Activated CD4-positive, alpha-beta T cell treated with anti-CD3 and anti-CD28 coated beads, Interleukin-2, amount 10 ng/mL, durations not matched to agents 24 days and 14 days (primary cell): ENCODE measurements around the gene SRSF3. TPM values are rescaled to one million over a fixed set of nuclear protein-coding genes. Genes with fewer than 3 reads are reported as not detected.

Experiments
- DNase-seq: peaks from one replicate; pipeline ENCODE4 v3.0.0; 2022
- H3K27ac Mint-ChIP-seq: one replicate; pipeline ENCODE4 v1.8.0; 2022; ENCODE audit warnings: mild to moderate bottlenecking, mixed read lengths
- H3K27me3 Mint-ChIP-seq: one replicate; pipeline ENCODE4 v1.8.0; 2022; ENCODE audit warnings: mixed read lengths
- H3K36me3 Mint-ChIP-seq: one replicate; pipeline ENCODE4 v1.8.0; 2022; ENCODE audit warnings: low read depth, mild to moderate bottlenecking, mixed read lengths
- H3K4me1 Mint-ChIP-seq: one replicate; pipeline ENCODE4 v1.8.0; 2021; ENCODE audit warnings: mixed read lengths
- H3K4me3 Mint-ChIP-seq: one replicate; pipeline ENCODE4 v1.8.0; 2022; ENCODE audit warnings: mild to moderate bottlenecking, moderate library complexity, mixed read lengths
- H3K9me3 Mint-ChIP-seq: one replicate; pipeline ENCODE4 v1.8.0; 2021; ENCODE audit warnings: mixed read lengths
- intact Hi-C: fragments of 100-400 bp; cut with micrococcal nuclease; formaldehyde crosslinking; loops from one replicate; pipeline ENCODE4 v1.15.1; 2023
- total RNA-seq: library from RNA; stranded (reverse); gene quantifications from 2 replicates; pipeline ENCODE4 v1.2.3, GENCODE V29; 2022

SRSF3 gene
- total RNA-seq, 1 donor from 2014 or later, result 532 TPM

- H3K9me3 Mint-ChIP-seq, result no peaks in the 10 kb centered on the region
- H3K4me1 Mint-ChIP-seq, result peaks cover 25% of the 10 kb centered on the region
- intact Hi-C loops, result no loop called here
- H3K27me3 Mint-ChIP-seq, result no peaks in the 10 kb centered on the region
- H3K4me3 Mint-ChIP-seq, result no peak overlapping the region
- H3K36me3 Mint-ChIP-seq, result no peaks in the 10 kb centered on the region
- peak overlapping the region; percentile 39 for H3K27ac Mint-ChIP-seq
- no peak for DNase-seq
Observed at GRCh38 chr6:36627801-36628246, 33.7 kb downstream of the SRSF3 start.

GRCh38 chr6:36629784-36630183, 35.6 kb downstream of the SRSF3 start:
- H3K36me3 Mint-ChIP-seq, result no peaks in the 10 kb centered on the region
- no peak overlapping the region for H3K27ac Mint-ChIP-seq

GRCh38 chr6:36631326-36632011, 37.3 kb downstream of the SRSF3 start:
- H3K4me1 Mint-ChIP-seq, result peaks cover 13% of the 10 kb centered on the region
- intact Hi-C loops, result no loop called here
- H3K36me3 Mint-ChIP-seq, result no peaks in the 10 kb centered on the region
- H3K9me3 Mint-ChIP-seq, result no peaks in the 10 kb centered on the region
- no peak overlapping the region for H3K4me3 Mint-ChIP-seq
- no peaks in the 10 kb centered on the region for H3K27me3 Mint-ChIP-seq
- H3K27ac Mint-ChIP-seq, result no peak overlapping the region
- no peak for DNase-seq

More at GRCh38 chr6:36629784-36630183, 35.6 kb downstream of the SRSF3 start:
- intact Hi-C loops, result no loop called here
- Mint-ChIP-seq H3K4me3 (no peak overlapping the region), H3K4me1 (peaks cover 16% of the 10 kb centered on the region), H3K9me3 (no peaks in the 10 kb centered on the region), H3K27me3 (no peaks in the 10 kb centered on the region)
- no peak for DNase-seq

- no peaks in the 10 kb centered on the region for H3K36me3 Mint-ChIP-seq
- H3K4me3 Mint-ChIP-seq, result no peak overlapping the region
- H3K27me3 Mint-ChIP-seq, result no peaks in the 10 kb centered on the region
- no peaks in the 10 kb centered on the region for H3K9me3 Mint-ChIP-seq
- H3K4me1 Mint-ChIP-seq, result peaks cover 3% of the 10 kb centered on the region
- no peak for DNase-seq
- no peak overlapping the region for H3K27ac Mint-ChIP-seq
- intact Hi-C loops, result no loop called here
Observed at GRCh38 chr6:36633370-36633769, 39.2 kb downstream of the SRSF3 start.

- Mint-ChIP-seq H3K36me3 (no peaks in the 10 kb centered on the region), H3K27ac (no peak overlapping the region), H3K27me3 (no peaks in the 10 kb centered on the region), H3K9me3 (no peaks in the 10 kb centered on the region), H3K4me1 (peaks cover 3% of the 10 kb centered on the region), H3K4me3 (no peak overlapping the region)
- intact Hi-C loops, result no loop called here
- DNase-seq, result no peak
Observed at GRCh38 chr6:36633915-36634314, 39.8 kb downstream of the SRSF3 start.

GRCh38 chr6:36634317-36635108, 40.4 kb downstream of the SRSF3 start:
- no peaks in the 10 kb centered on the region for H3K27me3 Mint-ChIP-seq
- H3K4me3 Mint-ChIP-seq, result no peak overlapping the region
- intact Hi-C loops, result no loop called here

GRCh38 chr6:36636283-36636682, 42.1 kb downstream of the SRSF3 start:
- H3K36me3 Mint-ChIP-seq, result no peaks in the 10 kb centered on the region
- H3K27ac Mint-ChIP-seq, result no peak overlapping the region
- no peaks in the 10 kb centered on the region for H3K9me3 Mint-ChIP-seq
- H3K27me3 Mint-ChIP-seq, result no peaks in the 10 kb centered on the region
- no peaks in the 10 kb centered on the region for H3K4me1 Mint-ChIP-seq
- H3K4me3 Mint-ChIP-seq, result no peak overlapping the region
- no peak for DNase-seq
- intact Hi-C loops, result no loop called here

More at GRCh38 chr6:36634317-36635108, 40.4 kb downstream of the SRSF3 start:
- no peaks in the 10 kb centered on the region for H3K9me3 Mint-ChIP-seq
- H3K27ac Mint-ChIP-seq, result no peak overlapping the region
- no peaks in the 10 kb centered on the region for H3K36me3 Mint-ChIP-seq
- no peak for DNase-seq
- peaks cover 3% of the 10 kb centered on the region for H3K4me1 Mint-ChIP-seq

GRCh38 chr6:36636687-36637418, 42.7 kb downstream of the SRSF3 start:
- Mint-ChIP-seq H3K27me3 (peaks cover 2% of the 10 kb centered on the region), H3K27ac (no peak overlapping the region), H3K36me3 (no peaks in the 10 kb centered on the region), H3K9me3 (no peaks in the 10 kb centered on the region), H3K4me3 (no peak overlapping the region), H3K4me1 (no peaks in the 10 kb centered on the region)
- intact Hi-C loops, result no loop called here
- DNase-seq, result no peak

GRCh38 chr6:36638579-36638978, 44.4 kb downstream of the SRSF3 start:
- no peaks in the 10 kb centered on the region for H3K9me3 Mint-ChIP-seq
- H3K27me3 Mint-ChIP-seq, result peaks cover 2% of the 10 kb centered on the region
- DNase-seq, result no peak
- H3K4me3 Mint-ChIP-seq, result no peak overlapping the region
- H3K4me1 Mint-ChIP-seq, result no peaks in the 10 kb centered on the region
- no peak overlapping the region for H3K27ac Mint-ChIP-seq
- no peaks in the 10 kb centered on the region for H3K36me3 Mint-ChIP-seq
- intact Hi-C loops, result no loop called here

GRCh38 chr6:36639171-36639808, 45.1 kb downstream of the SRSF3 start:
- no peak overlapping the region for H3K4me3 Mint-ChIP-seq
- H3K9me3 Mint-ChIP-seq, result no peaks in the 10 kb centered on the region
- no peaks in the 10 kb centered on the region for H3K4me1 Mint-ChIP-seq
- no peak overlapping the region for H3K27ac Mint-ChIP-seq
- DNase-seq, result peak; percentile 76
- peaks cover 2% of the 10 kb centered on the region for H3K27me3 Mint-ChIP-seq
- no peaks in the 10 kb centered on the region for H3K36me3 Mint-ChIP-seq
- intact Hi-C loops, result no loop called here

- Mint-ChIP-seq H3K27me3 (peaks cover 4% of the 10 kb centered on the region), H3K4me1 (peaks cover 2% of the 10 kb centered on the region), H3K4me3 (no peak overlapping the region), H3K9me3 (no peaks in the 10 kb centered on the region), H3K27ac (no peak overlapping the region), H3K36me3 (no peaks in the 10 kb centered on the region)
- intact Hi-C loops, result no loop called here
- no peak for DNase-seq
Observed at GRCh38 chr6:36641543-36641942, 47.4 kb downstream of the SRSF3 start.

GRCh38 chr6:36642913-36643817, 49.0 kb downstream of the SRSF3 start:
- H3K36me3 Mint-ChIP-seq, result no peaks in the 10 kb centered on the region
- no peaks in the 10 kb centered on the region for H3K9me3 Mint-ChIP-seq
- peaks cover 2% of the 10 kb centered on the region for H3K4me1 Mint-ChIP-seq
- H3K27ac Mint-ChIP-seq, result no peak overlapping the region
- no peak for DNase-seq
- no peak overlapping the region for H3K4me3 Mint-ChIP-seq
- H3K27me3 Mint-ChIP-seq, result peaks cover 7% of the 10 kb centered on the region
- intact Hi-C loops, result no loop called here

- peaks cover 9% of the 10 kb centered on the region for H3K27me3 Mint-ChIP-seq
- no peak overlapping the region for H3K4me3 Mint-ChIP-seq
- peaks cover 2% of the 10 kb centered on the region for H3K4me1 Mint-ChIP-seq
- H3K9me3 Mint-ChIP-seq, result no peaks in the 10 kb centered on the region
- H3K36me3 Mint-ChIP-seq, result no peaks in the 10 kb centered on the region
- DNase-seq, result no peak
- intact Hi-C loops, result no loop called here
- no peak overlapping the region for H3K27ac Mint-ChIP-seq
Observed at GRCh38 chr6:36643977-36644376, 49.8 kb downstream of the SRSF3 start.
